Hepatocyte (in vitro differentiated cells): ENCODE results near the gene AP1G2. TPM values are rescaled to one million over a fixed set of nuclear protein-coding genes. Genes with fewer than 3 reads are reported as not detected.

Experiments
- DNase-seq: peaks from one replicate; pipeline ENCODE4 v3.0.0-alpha.2; 2016; ENCODE audit warnings: low spot score
- H2AFZ ChIP-seq: fragments of 200-600 bp; sonication (generic); 2 replicates; pipeline ENCODE4 v1.6.0; 2016; ENCODE audit warnings: antibody characterized with exemption, mild to moderate bottlenecking
- H3K27ac ChIP-seq: fragments of 200-600 bp; sonication (generic); 2 replicates; pipeline ENCODE4 v1.5.1; 2016; ENCODE audit warnings: mild to moderate bottlenecking
- H3K27me3 ChIP-seq: fragments of 200-600 bp; sonication (generic); 2 replicates; pipeline ENCODE4 v1.6.1; 2016
- H3K36me3 ChIP-seq: fragments of 200-600 bp; sonication (generic); replicated peaks from 2 replicates; pipeline ENCODE4 v1.5.1; 2016; ENCODE audit warnings: low read depth; ENCODE audit not compliant: insufficient read depth
- H3K4me1 ChIP-seq: fragments of 200-600 bp; sonication (generic); 2 replicates; pipeline ENCODE4 v1.5.1; 2016; ENCODE audit warnings: mild to moderate bottlenecking, moderate library complexity; ENCODE audit not compliant: insufficient read depth
- H3K4me2 ChIP-seq: fragments of 200-600 bp; sonication (generic); 2 replicates; pipeline ENCODE4 v1.6.0; 2016
- H3K4me3 ChIP-seq: fragments of 200-600 bp; sonication (generic); 2 replicates; pipeline ENCODE4 v1.5.1; 2016; ENCODE audit warnings: mild to moderate bottlenecking
- H3K79me2 ChIP-seq: fragments of 200-600 bp; sonication (generic); 2 replicates; pipeline ENCODE4 v1.6.0; 2017; ENCODE audit warnings: mild to moderate bottlenecking
- H3K9me2 ChIP-seq: fragments of 200-600 bp; sonication (generic); replicated peaks from 2 replicates; pipeline ENCODE4 v1.6.0; 2017; ENCODE audit warnings: mild to moderate bottlenecking; ENCODE audit not compliant: insufficient read depth
- H3K9me3 ChIP-seq: fragments of 200-600 bp; sonication (generic); 2 replicates; pipeline ENCODE4 v1.5.1; 2016; ENCODE audit warnings: low read depth, mild to moderate bottlenecking
- H4K20me1 ChIP-seq: fragments of 200-600 bp; sonication (generic); 2 replicates; pipeline ENCODE4 v1.6.0; 2016; ENCODE audit warnings: mild to moderate bottlenecking; ENCODE audit not compliant: insufficient read depth, poor library complexity, severe bottlenecking
- CTCF ChIP-seq: fragments of 200-600 bp; sonication (generic); IDR thresholded peaks from 2 replicates; pipeline ENCODE4 v1.5.1; 2016; ENCODE audit warnings: antibody characterized with exemption, mild to moderate bottlenecking; ENCODE audit not compliant: poor library complexity
- EZH2 ChIP-seq: fragments of 200-600 bp; sonication (generic); IDR thresholded peaks from 2 replicates; pipeline ENCODE4 v1.6.1; 2016; ENCODE audit warnings: antibody characterized with exemption, mild to moderate bottlenecking, borderline replicate concordance
- EZH2phosphoT487 ChIP-seq: fragments of 200-600 bp; sonication (generic); IDR thresholded peaks from one replicate; pipeline ENCODE4 v1.6.1; 2018; ENCODE audit warnings: antibody characterized with exemption, mild to moderate bottlenecking, low read depth, moderate library complexity; ENCODE audit not compliant: unreplicated experiment, severe bottlenecking
- WGBS: methylation state at CpG from one replicate; pipeline ENCODE4 v1.1.6; 2016; ENCODE audit warnings: low lambda C conversion rate; ENCODE audit errors: missing lambda C conversion rate; 5-methylcytosine and 5-hydroxymethylcytosine counted together
- polyA plus RNA-seq: library from polyadenylated mRNA; unstranded; fragments of >200 nt; fragmentation: Nextera tagmentation; extraction: Ambion mirVana; gene quantifications from 2 replicates; pipeline ENCODE4 v1.2.1, GENCODE V29; 2016
- total RNA-seq: library from RNA; depleted of rRNA; stranded (reverse); fragments of >200 nt; gene quantifications from 2 replicates; pipeline ENCODE4 v1.2.3, GENCODE V29; 2014

The AP1G2 gene
- total and polyA plus RNA-seq, 2 experiments from 2014 or later, result 87.5 to 191 TPM

GRCh38 chr14:23513818-23514643 is 53.6 kb downstream of the AP1G2 start:
- no peaks in the 10 kb centered on the region for H4K20me1 ChIP-seq
- no peaks in the 10 kb centered on the region for H3K27me3 ChIP-seq
- H3K9me2 ChIP-seq, result no peaks in the 10 kb centered on the region
- 97% methylated on average over 8 of the region's 8 CpGs for WGBS
- TF ChIP-seq EZH2phosphoT487, result no peak
- no peak for TF ChIP-seq EZH2
- TF ChIP-seq CTCF, result no peak
- H3K9me3 ChIP-seq, result no peaks in the 10 kb centered on the region
- no peak overlapping the region for H3K4me3 ChIP-seq
- no peak overlapping the region for H3K4me2 ChIP-seq
- DNase-seq, result no peak
- no peak overlapping the region for H3K27ac ChIP-seq
- H3K36me3 ChIP-seq, result no peaks in the 10 kb centered on the region
- H3K4me1 ChIP-seq, result no peaks in the 10 kb centered on the region
- H2AFZ ChIP-seq, result no peak overlapping the region
- H3K79me2 ChIP-seq, result no peaks in the 10 kb centered on the region

DNA sequence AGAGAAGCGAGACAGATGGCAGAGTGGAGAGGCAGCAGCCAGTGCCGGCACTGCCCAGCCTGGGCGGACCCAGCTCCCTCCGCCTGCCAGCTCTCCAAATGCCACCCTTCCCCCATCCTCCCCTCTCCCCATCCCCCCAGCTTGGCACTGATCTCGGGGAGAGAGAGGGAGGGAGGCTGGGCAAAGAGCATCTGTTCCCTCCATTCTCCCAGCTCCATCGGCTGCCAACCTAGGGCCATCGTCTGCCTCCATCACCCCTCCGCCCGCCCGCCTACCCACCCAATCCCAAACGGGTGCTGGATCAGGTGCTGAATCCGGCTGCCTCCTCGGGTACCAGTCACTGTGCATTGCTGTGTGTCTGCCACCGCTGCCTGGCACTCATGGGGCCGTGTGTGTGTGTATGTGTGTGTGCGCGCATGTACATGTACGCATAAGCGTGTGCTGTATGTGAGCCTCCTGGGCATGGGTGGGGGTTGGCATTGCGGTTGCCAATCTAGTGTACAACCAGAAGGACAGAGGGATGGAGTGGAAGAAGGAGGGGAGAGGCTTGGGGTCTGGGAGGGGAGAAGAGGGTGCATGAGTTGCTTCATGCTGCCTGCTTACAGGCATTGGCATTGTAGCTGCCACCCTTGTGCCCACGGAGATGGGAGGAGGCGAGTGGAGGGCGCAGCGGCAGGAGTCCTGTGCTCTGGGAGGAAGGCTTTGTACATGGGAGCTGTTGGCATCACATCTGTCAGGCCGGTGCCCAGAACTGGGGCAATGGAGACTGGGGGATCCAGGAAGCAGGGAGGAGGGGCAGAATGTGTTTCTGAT is 54.4 kb downstream of the AP1G2 start:
- Histone ChIP-seq H3K79me2 (no peaks in the 10 kb centered on the region), H3K9me2 (no peaks in the 10 kb centered on the region), H3K36me3 (no peaks in the 10 kb centered on the region), H2AFZ (no peak overlapping the region), H4K20me1 (no peaks in the 10 kb centered on the region), H3K4me2 (no peak overlapping the region), H3K27ac (no peak overlapping the region), H3K27me3 (no peaks in the 10 kb centered on the region), H3K4me3 (no peak overlapping the region), H3K4me1 (no peaks in the 10 kb centered on the region), H3K9me3 (no peaks in the 10 kb centered on the region)
- TF ChIP-seq EZH2phosphoT487 (no peak), EZH2 (no peak), CTCF (no peak)
- DNase-seq, result no peak
- WGBS, result 93% methylated on average over 22 of the region's 25 CpGs

- no peak for DNase-seq
- no peak overlapping the region for H3K4me3 ChIP-seq
- H2AFZ ChIP-seq, result no peak overlapping the region
- H3K4me2 ChIP-seq, result no peak overlapping the region
- H3K4me1 ChIP-seq, result no peaks in the 10 kb centered on the region
- no peaks in the 10 kb centered on the region for H3K36me3 ChIP-seq
- no peaks in the 10 kb centered on the region for H3K9me3 ChIP-seq
- 82% methylated on average over 9 of the region's 13 CpGs for WGBS
- TF ChIP-seq EZH2phosphoT487, result no peak
- no peak for TF ChIP-seq EZH2
- TF ChIP-seq CTCF, result no peak
- H3K27me3 ChIP-seq, result no peaks in the 10 kb centered on the region
- H3K79me2 ChIP-seq, result no peaks in the 10 kb centered on the region
- no peaks in the 10 kb centered on the region for H3K9me2 ChIP-seq
- H3K27ac ChIP-seq, result no peak overlapping the region
- no peaks in the 10 kb centered on the region for H4K20me1 ChIP-seq
These were observed 55.4 kb downstream of the AP1G2 start for GRCh38 chr14:23512156-23512555.

Other genes starting within 250 kb of the AP1G2 start
- 94.1 and 116 TPM in 2 replicates for gene PABPN1, start 246.3 kb downstream of the AP1G2 start, total RNA-seq
- 213 and 245 TPM in 2 replicates for gene PABPN1, start 246.3 kb downstream of the AP1G2 start, polyA plus RNA-seq
- 31.9 and 44.4 TPM in 2 replicates for gene SLC22A17, start 214.9 kb downstream of the AP1G2 start, total RNA-seq
- gene SLC22A17, start 214.9 kb downstream of the AP1G2 start, polyA plus RNA-seq, result 62.9 and 79.2 TPM in 2 replicates
- 9.7 and 10.2 TPM in 2 replicates for gene EFS, start 202.6 kb downstream of the AP1G2 start, total RNA-seq
- gene EFS, start 202.6 kb downstream of the AP1G2 start, polyA plus RNA-seq, result 21.5 and 21.9 TPM in 2 replicates
- not detected in 2 replicates for gene IL25, start 195.0 kb downstream of the AP1G2 start, total RNA-seq
- gene IL25, start 195.0 kb downstream of the AP1G2 start, polyA plus RNA-seq, result not detected in 2 replicates
- gene CMTM5, start 190.7 kb downstream of the AP1G2 start, total RNA-seq, result not detected in 2 replicates
- 0.23 and 0.28 TPM in 2 replicates for gene CMTM5, start 190.7 kb downstream of the AP1G2 start, polyA plus RNA-seq
- gene MYH6, start 159.5 kb downstream of the AP1G2 start, total RNA-seq, result not detected in 2 replicates
- 0.44 and 0.97 TPM in 2 replicates for gene MYH6, start 159.5 kb downstream of the AP1G2 start, polyA plus RNA-seq
- 0.04 TPM in 1 of 2 replicates, not detected in the other for gene MYH7, start 132.1 kb downstream of the AP1G2 start, total RNA-seq
- gene MYH7, start 132.1 kb downstream of the AP1G2 start, polyA plus RNA-seq, result 0.23 TPM in 1 of 2 replicates, not detected in the other
- gene NGDN, start 98.1 kb downstream of the AP1G2 start, total RNA-seq, result 39.5 and 47.6 TPM in 2 replicates
- gene NGDN, start 98.1 kb downstream of the AP1G2 start, polyA plus RNA-seq, result 47.2 and 51.3 TPM in 2 replicates
- gene ZFHX2, start 16.0 kb downstream of the AP1G2 start, total RNA-seq, result 0.28 and 1.4 TPM in 2 replicates
- 1.5 and 2.2 TPM in 2 replicates for gene ZFHX2, start 16.0 kb downstream of the AP1G2 start, polyA plus RNA-seq
- 13.5 and 20.4 TPM in 2 replicates for gene THTPA, start 11.5 kb downstream of the AP1G2 start, total RNA-seq
- gene THTPA, start 11.5 kb downstream of the AP1G2 start, polyA plus RNA-seq, result 14.2 and 15.5 TPM in 2 replicates
- gene JPH4, start 11.0 kb upstream of the AP1G2 start, total RNA-seq, result 2.3 and 2.7 TPM in 2 replicates
- gene JPH4, start 11.0 kb upstream of the AP1G2 start, polyA plus RNA-seq, result 1.7 and 2.7 TPM in 2 replicates
- 10.4 and 13.2 TPM in 2 replicates for gene DHRS2, start 68.6 kb upstream of the AP1G2 start, total RNA-seq
- gene DHRS2, start 68.6 kb upstream of the AP1G2 start, polyA plus RNA-seq, result 14.2 and 15.1 TPM in 2 replicates